Activated T-cell treated with anti-CD3 and anti-CD28 coated beads, Interleukin-2, amount 50 U/mL, for 48 hours (primary cell): ENCODE data around the gene CLTB.
"Not testable (repeated sequence)": the region's sequence is repeated elsewhere in the genome, so short reads cannot be mapped to it uniquely, and the experiment has no call there.

Experiments
- DNase-seq, 2 experiments: peaks; one replicate each; pipeline ENCODE4 v3.0.0-alpha.2; 2020

CLTB gene

GRCh38 chr5:176426876-176427275 is 10.5 kb upstream of the CLTB start:
- DNase-seq: no peak

DNA sequence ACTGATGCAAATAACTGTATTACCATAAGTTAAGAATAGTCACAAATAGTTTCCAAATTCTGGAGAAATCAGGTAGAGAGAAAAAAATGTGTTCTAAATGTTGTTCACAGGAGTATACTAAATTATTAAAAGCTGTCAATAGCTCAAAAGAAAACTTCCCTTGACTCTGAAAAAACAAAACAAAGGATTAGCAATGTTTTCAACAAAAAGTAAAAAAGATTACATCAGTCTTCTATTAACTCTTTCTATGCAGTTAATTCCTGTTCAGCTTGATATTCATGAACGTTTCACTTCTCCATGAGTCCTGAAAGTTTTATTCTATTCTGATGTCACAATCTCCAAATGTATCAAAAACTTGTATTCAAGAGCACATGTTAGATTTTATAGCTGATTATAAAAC is 9.5 kb upstream of the CLTB start:
- no peak for DNase-seq

DNA sequence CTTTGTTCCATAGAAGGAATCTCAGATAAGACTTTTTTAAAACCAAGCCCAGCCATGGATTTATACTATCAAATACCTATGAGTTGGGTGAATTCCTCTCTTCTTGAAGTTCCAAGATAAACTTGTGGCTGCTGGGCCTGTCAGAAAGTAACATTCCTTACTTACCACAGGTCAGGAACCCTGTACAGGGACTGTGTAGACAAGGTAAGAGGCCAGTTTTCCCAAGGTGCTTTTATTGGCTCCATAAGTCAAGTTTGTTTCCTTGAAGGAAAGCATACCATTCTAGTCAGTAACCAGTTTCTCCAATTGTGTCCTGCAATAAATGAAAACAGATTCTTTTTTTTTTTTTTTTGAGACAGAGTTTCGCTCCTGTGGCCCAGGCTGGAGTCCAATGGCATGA is 8.8 kb upstream of the CLTB start:
- DNase-seq: no peak

GRCh38 chr5:176424181-176424580 is 7.8 kb upstream of the CLTB start:
- no peak for DNase-seq

DNA sequence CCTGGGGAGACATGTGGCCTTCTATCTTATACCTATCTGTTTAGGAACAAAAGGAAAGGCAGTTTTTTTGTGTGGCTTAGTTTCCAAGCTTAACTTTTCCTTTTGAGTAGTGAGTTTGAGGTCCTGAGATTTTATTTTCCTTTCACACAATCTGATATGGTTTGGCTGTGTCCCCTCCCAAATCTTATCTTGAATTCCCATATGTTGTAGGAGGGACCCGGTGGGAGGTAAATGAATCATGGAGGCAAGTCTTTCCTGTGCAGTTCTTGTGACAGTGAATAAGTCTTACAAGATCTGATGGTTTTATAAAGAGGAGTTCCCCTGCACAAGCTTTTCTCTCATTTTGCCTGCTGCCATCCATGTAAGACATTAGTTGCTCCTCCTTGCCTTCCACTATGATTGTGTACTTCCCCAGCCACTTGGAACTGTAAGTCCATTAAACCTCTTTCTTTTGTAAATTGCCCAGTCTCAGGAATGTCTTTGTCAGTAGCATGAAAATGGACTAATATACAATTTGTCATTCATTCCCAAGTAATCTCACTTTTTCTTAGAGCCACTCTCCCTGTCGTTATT is 4.7 kb upstream of the CLTB start:
- no peak for DNase-seq

DNA sequence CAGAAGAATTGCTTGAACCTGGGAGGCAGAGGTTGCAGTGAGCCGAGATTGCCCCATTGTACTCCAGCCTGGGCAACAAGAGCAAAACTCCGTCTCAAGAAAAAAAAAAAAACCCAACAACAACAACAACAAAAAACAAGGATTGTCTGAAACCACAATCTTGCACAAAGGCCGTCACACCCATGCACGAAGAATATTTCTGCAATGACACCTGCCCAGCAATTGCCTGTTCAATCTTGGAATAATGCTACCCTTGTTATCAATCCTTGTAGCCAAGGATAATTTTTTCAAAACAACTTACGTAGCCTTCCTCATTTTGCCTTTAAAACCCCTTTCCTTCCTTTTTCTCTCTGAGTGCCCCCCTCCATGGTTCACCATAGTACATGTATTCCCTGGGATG is 3.7 kb upstream of the CLTB start:
- no peak for DNase-seq

DNA sequence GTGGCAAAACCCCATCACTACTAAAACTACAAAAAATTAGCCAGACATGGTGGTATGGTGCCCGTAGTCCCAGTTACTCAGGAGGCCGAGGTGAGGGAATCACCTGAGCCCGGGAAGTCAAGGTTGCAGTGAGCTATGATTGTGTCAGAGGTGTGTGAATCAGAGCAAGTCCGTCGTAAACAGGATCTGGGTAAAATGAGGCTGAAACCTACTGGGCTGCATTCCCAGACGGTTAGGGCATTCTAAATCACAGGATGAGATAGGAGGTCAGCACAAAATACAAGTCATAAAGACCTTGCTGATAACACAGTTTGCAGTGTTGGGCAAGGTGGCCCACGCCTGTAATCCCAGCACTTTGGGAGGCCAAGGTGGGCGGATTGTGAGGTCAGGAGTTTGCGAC is 1.9 kb upstream of the CLTB start:
- DNase-seq: no peak

DNA sequence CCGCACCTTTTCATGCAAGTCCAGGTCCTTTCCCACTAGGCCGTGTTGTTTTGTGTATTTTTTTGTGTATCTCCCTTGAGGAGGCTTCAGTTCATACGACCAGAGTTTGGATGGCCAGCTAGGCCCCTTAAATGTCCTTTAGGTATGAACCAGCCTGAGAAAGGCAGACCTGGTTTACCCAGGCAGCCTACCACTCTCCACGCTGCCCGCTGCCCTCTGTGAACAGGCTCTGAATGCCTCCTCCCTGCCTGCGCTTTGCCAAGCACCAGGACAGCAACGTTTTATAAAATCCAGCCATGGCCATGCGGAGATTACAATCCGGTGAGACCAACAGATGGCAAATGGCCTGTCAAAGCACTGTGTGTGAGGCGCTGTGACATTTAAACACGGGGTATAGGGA is 626 bp upstream of the CLTB start:
- DNase-seq: no peak

DNA sequence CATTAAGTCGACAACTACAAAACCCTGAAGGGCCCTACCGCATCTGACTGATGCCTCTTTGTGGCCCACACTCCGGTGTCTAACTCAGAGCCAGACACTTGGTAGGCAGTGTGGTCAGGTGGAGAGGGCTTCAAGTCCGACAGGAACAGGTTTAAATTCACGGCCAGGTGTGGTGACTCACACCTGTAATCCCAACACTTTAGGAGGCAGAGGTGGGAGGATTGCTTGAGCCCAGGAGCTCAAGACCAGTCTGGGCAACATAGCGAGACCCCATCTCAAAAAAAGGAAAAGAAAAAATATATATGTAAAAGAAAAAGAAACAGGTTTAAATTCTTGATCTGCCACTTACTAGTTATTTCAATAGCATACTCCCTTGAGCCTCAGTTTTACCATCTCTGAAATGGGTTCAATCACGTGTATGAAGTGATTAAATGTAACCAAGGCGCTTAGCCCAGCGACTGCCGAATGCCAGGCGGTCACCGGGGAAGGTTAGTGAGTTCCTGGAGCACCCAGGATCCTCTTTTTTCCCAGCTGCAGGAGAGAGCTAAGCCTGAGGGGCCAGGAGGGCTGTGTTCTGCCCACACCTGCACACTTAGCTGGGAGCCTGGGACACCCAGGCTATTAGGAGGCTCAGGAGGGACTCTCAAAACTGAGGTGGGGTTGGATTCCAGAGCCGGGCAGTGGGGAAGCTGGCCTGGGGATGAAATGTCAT is 943 bp downstream of the CLTB start:
- DNase-seq: no peak

DNA sequence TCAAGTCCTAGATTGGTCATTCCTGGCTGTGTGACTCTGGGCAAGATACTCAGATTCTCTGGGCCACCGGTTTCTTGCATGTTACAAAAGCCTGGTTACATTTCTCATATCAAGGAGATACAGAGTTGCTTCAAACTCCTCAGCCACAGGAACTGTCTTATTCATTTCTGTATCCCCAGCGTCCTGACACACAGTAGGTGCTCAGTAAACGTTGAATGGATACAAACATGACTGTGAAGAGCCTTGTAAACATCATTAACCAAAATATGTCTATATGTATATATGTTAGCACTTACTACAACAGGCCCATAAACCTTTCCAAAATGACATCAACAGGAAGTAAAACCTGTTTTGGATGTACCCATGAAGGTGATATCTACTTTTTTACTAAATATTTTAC is 1.6 kb downstream of the CLTB start:
- DNase-seq: no peak

DNA sequence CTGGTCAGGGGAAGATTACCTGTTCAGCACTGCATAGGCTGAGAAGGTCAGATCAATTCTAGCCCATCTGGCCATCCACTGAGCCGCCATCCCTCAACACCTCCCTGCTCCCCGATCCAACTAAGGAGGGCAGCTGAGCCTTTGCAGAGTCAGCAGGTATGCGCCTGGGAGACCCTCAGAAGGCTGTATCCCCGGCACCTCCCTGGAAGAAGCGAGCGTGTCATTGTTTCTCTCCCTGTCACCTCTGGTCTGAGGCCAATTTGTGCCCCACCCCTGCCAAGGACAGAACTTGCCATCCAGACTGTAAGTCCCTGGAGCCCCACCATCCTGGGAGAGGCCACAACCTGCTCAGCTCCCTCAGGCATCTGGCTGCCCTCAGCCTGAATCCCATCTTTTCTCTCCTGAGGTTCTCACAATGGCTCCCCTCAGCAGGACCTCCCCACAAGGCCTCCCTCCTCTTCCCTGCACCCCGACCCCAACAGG is 2.6 kb downstream of the CLTB start:
- DNase-seq: no peak

- no peak for DNase-seq
These were observed 3.1 kb downstream of the CLTB start for GRCh38 chr5:176413255-176413565.

GRCh38 chr5:176412517-176413254 is 3.7 kb downstream of the CLTB start:
- DNase-seq: no peak

- DNase-seq: no peak
These were observed 5.7 kb downstream of the CLTB start for GRCh38 chr5:176410486-176411180.

GRCh38 chr5:176409765-176410164 is 6.6 kb downstream of the CLTB start:
- DNase-seq: no peak

GRCh38 chr5:176408590-176408989 is 7.7 kb downstream of the CLTB start:
- no peak for DNase-seq

GRCh38 chr5:176408252-176408573 is 8.1 kb downstream of the CLTB start:
- not testable (repeated sequence) for DNase-seq

GRCh38 chr5:176407456-176408251 is 8.7 kb downstream of the CLTB start:
- DNase-seq: no peak

DNA sequence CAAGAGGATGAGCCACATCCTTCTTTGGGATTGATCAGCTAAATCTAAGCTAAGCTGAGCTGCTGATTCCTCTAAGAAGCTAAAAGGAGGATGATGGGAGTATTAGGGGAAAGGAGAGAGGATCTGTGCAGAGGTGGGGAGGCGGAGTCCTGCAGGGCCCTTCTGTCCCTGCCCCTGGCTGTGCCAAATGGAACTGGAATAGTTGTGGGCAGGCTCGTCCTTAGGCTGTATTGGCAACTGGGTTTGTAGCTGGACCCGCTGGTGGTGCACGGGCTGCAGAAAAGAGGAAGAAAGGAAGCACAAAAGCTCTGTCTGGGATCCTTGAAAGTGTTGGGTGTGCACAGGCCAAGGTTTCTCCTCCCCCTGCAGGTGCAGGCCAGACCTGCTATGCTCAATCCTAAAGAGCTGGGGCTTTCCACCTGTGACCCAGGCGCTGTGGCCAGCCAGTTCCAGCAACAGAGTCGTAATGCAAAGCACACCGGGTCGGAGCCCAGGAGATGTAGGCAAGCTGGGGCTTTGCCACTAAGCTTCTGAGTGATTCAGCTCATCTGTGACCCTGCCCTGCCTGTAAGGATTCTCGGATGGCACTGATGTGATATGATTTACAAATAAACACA is 9.8 kb downstream of the CLTB start:
- DNase-seq: no peak

GRCh38 chr5:176405656-176406435 is 10.5 kb downstream of the CLTB start:
- DNase-seq: no peak

- no peak for DNase-seq
These were observed 14.8 kb downstream of the CLTB start for GRCh38 chr5:176401281-176402205.
